K562 (cell line): ENCODE data around the gene SPDEF. TPM values are rescaled to one million over a fixed set of nuclear protein-coding genes. Genes with fewer than 3 reads are reported as not detected.
A peak's percentile ranks its signal among the peaks of the same experiment; 100 is the strongest.

Experiments used
- ATAC-seq: fragments of 200-7000 bp; cut with Tn5 transposase; 3 replicates; pipeline ENCODE4 v1.9.1; 2020; ENCODE audit warnings: moderate library complexity
- BruUV-seq: library from RNA; stranded (reverse); fragments of 400-500 nt; replicated peaks from 2 replicates; lab custom pipeline; 2021; lab: Mats Ljungman, UMichigan
- CTCF ChIA-PET: fragments of 300-600 bp; formaldehyde crosslinking; extraction: SDS; loops from one replicate; lab custom pipeline; 2021; ENCODE audit warnings: low intra/inter-chr PET ratio; lab: Yijun Ruan, JAX
- POLR2A ChIA-PET: fragments of 300-600, 350-650 bp; sonication (Branson Sonifier 250); formaldehyde crosslinking; extraction: SDS; loops from one replicate; lab custom pipeline; 2021; ENCODE audit warnings: antibody characterized with exemption, inconsistent platforms; lab: Yijun Ruan, JAX
- DNase-seq, 4 experiments: peaks; one replicate each; pipeline versions ENCODE4 v3.0.0 to v3.0.0-alpha.2; 2011 to 2018; ENCODE audit warnings: low spot score in 3 of 4, mixed read lengths in 3 of 4; ENCODE audit errors: extremely low read depth in 1 of 4
- FAIRE-seq: peaks from 2 replicates; lab custom pipeline; 2011; peaks lifted over from hg19 to GRCh38; lab: Jason Lieb, UNC
- H2AFZ ChIP-seq: 2 replicates; pipeline ENCODE4 v1.6.0; 2011; ENCODE audit warnings: low read depth, low read length, control low read depth, inconsistent platforms
- H3K27ac ChIP-seq: fragments of 200-600 bp; 3 replicates; pipeline ENCODE4 v1.8.0; 2011; ENCODE audit warnings: low read depth, mild to moderate bottlenecking, control low read depth, inconsistent platforms, low read length, moderate library complexity, mixed read lengths; ENCODE audit errors: extremely low read depth
- H3K27me3 ChIP-seq, 2 experiments: fragments of 300-600 bp in 1 of 2; 2 replicates in 1 of 2; 3 replicates in 1 of 2; pipeline versions ENCODE4 v1.6.0 to v1.8.0; 2011; ENCODE audit warnings: inconsistent platforms in 2 of 2, low read length in 2 of 2, mild to moderate bottlenecking in 1 of 2, mixed read lengths in 1 of 2, moderate library complexity in 1 of 2; ENCODE audit not compliant: control insufficient read depth in 2 of 2, insufficient read depth in 2 of 2
- H3K36me3 ChIP-seq: fragments of 300-600 bp; 3 replicates; pipeline ENCODE4 v1.8.0; 2011; ENCODE audit warnings: mild to moderate bottlenecking, low read length, inconsistent platforms; ENCODE audit not compliant: control insufficient read depth, insufficient read depth
- H3K4me1 ChIP-seq, 2 experiments: fragments of 200-600 bp in 1 of 2; replicated peaks in 1 of 2; 2 replicates in 1 of 2; 3 replicates in 1 of 2; pipeline versions ENCODE4 v1.5.1 to v1.8.0; 2011; ENCODE audit warnings: inconsistent platforms in 2 of 2, low read length in 2 of 2, mild to moderate bottlenecking in 1 of 2, mixed read lengths in 1 of 2, moderate library complexity in 1 of 2; ENCODE audit not compliant: control insufficient read depth in 2 of 2, insufficient read depth in 2 of 2
- H3K4me2 ChIP-seq: 2 replicates; pipeline ENCODE4 v1.6.1; 2011; ENCODE audit warnings: low read length, control low read depth, inconsistent platforms, mixed read lengths; ENCODE audit not compliant: insufficient read depth
- H3K4me3 ChIP-seq: fragments of 200-600 bp; sonication (generic), shearing (Covaris generic); 2 replicates; pipeline ENCODE4 v1.5.1; 2016; ENCODE audit warnings: control low read depth, inconsistent platforms
- H3K79me2 ChIP-seq: fragments of 200-600 bp; 3 replicates; pipeline ENCODE4 v1.8.0; 2011; ENCODE audit warnings: low read length, inconsistent platforms; ENCODE audit not compliant: control insufficient read depth, insufficient read depth
- H3K9ac ChIP-seq, 2 experiments: 2 replicates each; pipeline versions ENCODE4 v1.6.0 to v1.6.1; 2011; ENCODE audit warnings: low read depth in 2 of 2, low read length in 2 of 2, control low read depth in 1 of 2, inconsistent platforms in 1 of 2, mild to moderate bottlenecking in 1 of 2, mixed read lengths in 1 of 2; ENCODE audit not compliant: insufficient read depth in 1 of 2
- H3K9me1 ChIP-seq: one replicate; pipeline ENCODE4 v1.6.0; 2011; ENCODE audit warnings: inconsistent platforms, mild to moderate bottlenecking, low read length, moderate library complexity; ENCODE audit not compliant: control insufficient read depth, insufficient read depth
- H3K9me3 ChIP-seq: replicated peaks from 2 replicates; pipeline ENCODE4 v1.5.1; 2011; ENCODE audit warnings: low read depth, low read length, inconsistent platforms; ENCODE audit not compliant: control insufficient read depth, insufficient read depth
- H4K20me1 ChIP-seq: replicated peaks from 2 replicates; pipeline ENCODE4 v1.6.1; 2011; ENCODE audit warnings: low read length, inconsistent platforms, mixed read lengths; ENCODE audit not compliant: control insufficient read depth, insufficient read depth
- CHCHD3 ChIP-seq: fragments of 250-450 bp; sonication (Bioruptor Pico); IDR thresholded peaks from 2 replicates; pipeline ENCODE4 v2.1.2; 2022; ENCODE audit warnings: mild to moderate bottlenecking
- MCM7 ChIP-seq, 2 experiments: fragments of 450-650 bp; IDR thresholded peaks; 2 replicates each; pipeline ENCODE4 v1.6.1; 2016 to 2018
- POLR3G ChIP-seq: IDR thresholded peaks from 2 replicates; pipeline ENCODE4 v1.6.1; 2011; ENCODE audit not compliant: insufficient read length, insufficient replicate concordance; ENCODE audit errors: extremely low read depth
- TAF1 ChIP-seq: IDR thresholded peaks from 2 replicates; pipeline ENCODE4 v1.6.1; 2011; ENCODE audit warnings: mild to moderate bottlenecking, low read length, moderate library complexity; ENCODE audit not compliant: insufficient read depth, control insufficient read depth, severe bottlenecking; ENCODE audit errors: extremely low read depth
- ZNF764 ChIP-seq: fragments of 250-450 bp; sonication (Bioruptor Pico); IDR thresholded peaks from 2 replicates; pipeline ENCODE4 v1.4.0; 2020; ENCODE audit warnings: low read depth, mild to moderate bottlenecking, moderate library complexity
- WGBS: fragments of 100-300 bp; shearing (Covaris generic); methylation state at CpG from one replicate; pipeline ENCODE4 v1.1.6; 2016; ENCODE audit warnings: low coverage, mixed read lengths; ENCODE audit not compliant: insufficient coverage; ENCODE audit errors: missing lambda C conversion rate; 5-methylcytosine and 5-hydroxymethylcytosine counted together
- in situ Hi-C: fragments of 300-500 bp; cut with MboI; formaldehyde crosslinking; loops from 4 replicates; pipeline ENCODE4 v1.15.0; 2018; ENCODE audit warnings: inconsistent platforms, mixed read lengths
- intact Hi-C: fragments of 100-400 bp; cut with micrococcal nuclease; formaldehyde crosslinking; loops from 2 replicates; pipeline ENCODE4 v1.14.2; 2022
- polyA plus RNA-seq, 8 experiments: library from polyadenylated mRNA; depleted of rRNA in 4 of 8; stranded (reverse) in 5 of 8; unstranded in 3 of 8; fragments of >200 nt; fragmentation: Nextera tagmentation in 2 of 8; fragmentation: Illumina TruSeq in 1 of 8; extraction: Ambion mirVana in 2 of 8; extraction: Trizol in 1 of 8; gene quantifications; 2 replicates each; pipeline versions ENCODE4 v1.2.1 to v1.2.3, GENCODE V29; 2011 to 2014; ENCODE audit warnings: inconsistent platforms in 1 of 8, missing spikeins in 1 of 8
- total RNA-seq, 7 experiments: library from RNA; depleted of rRNA in 6 of 7; stranded (reverse); fragments of >200 nt in 6 of 7; fragmentation: Illumina TruSeq in 2 of 7; extraction: Trizol in 2 of 7; gene quantifications; 2 replicates each; pipeline versions ENCODE4 v1.2.1 to v1.2.3, GENCODE V29; 2011 to 2021; ENCODE audit warnings: low replicate concordance in 1 of 7
- TF ChIP-seq, protein P1 (sequence below): fragments of 250-450 bp; sonication (Bioruptor Pico); IDR thresholded peaks from 2 replicates; pipeline ENCODE4 v1.4.0; 2020; ENCODE audit warnings: mild to moderate bottlenecking, moderate library complexity, borderline replicate concordance

The SPDEF gene
- total and polyA plus RNA-seq, 9 of the 15 experiments (the other 6 are each of a cell fraction or from before 2014, with no cell fraction given): 0.04 to 0.12 (median 0.11) TPM; not detected in 5

DNA sequence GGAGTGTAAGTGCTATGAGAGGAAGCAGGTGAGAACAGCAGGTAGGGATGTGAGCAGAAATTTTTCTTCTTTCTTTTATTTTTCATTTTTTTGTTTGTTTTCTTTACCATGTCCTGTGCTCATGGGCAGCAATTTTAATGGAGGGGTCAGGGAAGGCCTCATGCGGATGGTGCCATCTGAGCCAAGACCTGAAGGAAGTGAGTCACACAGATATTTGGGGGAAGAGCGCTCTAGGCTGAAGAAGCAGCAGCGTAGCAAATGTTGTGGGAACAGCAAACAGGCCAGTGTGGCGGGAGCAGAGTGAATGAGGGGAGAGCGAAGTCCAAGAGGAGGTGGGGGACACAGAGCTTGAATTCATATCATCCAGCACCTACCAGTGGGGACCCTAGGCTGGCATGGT is 12.7 kb downstream of the SPDEF start:
- no peak overlapping the region for H3K27ac ChIP-seq
- FAIRE-seq (no peak), DNase-seq (no peak), ATAC-seq (no peak)
- in situ Hi-C loops (no loop called here), intact Hi-C loops (no loop called here)
- no peaks in the 10 kb centered on the region; the same call in 1 of the 2 replicates for H4K20me1 ChIP-seq
- H3K4me2 ChIP-seq: no peak overlapping the region
- H3K9me1 ChIP-seq: no peaks in the 10 kb centered on the region
- CTCF ChIA-PET: no interaction called here
- no TSS peak for BruUV-seq
- no peaks in the 10 kb centered on the region for H3K36me3 ChIP-seq
- POLR2A ChIA-PET: interaction anchor here (0.6 to 1.6 kb wide), 2 partner anchors 19 to 67 kb away, joined by 3 read pairs; no protein-coding TSS in a partner anchor
- TF ChIP-seq MCM7 (IDR thresholded peaks at IDR 0.05): no peak
- TF ChIP-seq CHCHD3: no peak
- no peak for TF ChIP-seq POLR3G
- 69% methylated on average over 5 of the region's 5 CpGs for WGBS
- no peaks in the 10 kb centered on the region for H3K27me3 ChIP-seq
- H3K9ac ChIP-seq: peak overlapping the region in 1 of 2 experiments; percentile 10; a peak in 1 of 4 replicates
- no peaks in the 10 kb centered on the region for H3K79me2 ChIP-seq
- H2AFZ ChIP-seq: no peak overlapping the region
- H3K4me1 ChIP-seq: peaks cover 24 to 52% of the 10 kb centered on the region in 2 experiments
- no peaks in the 10 kb centered on the region for H3K9me3 ChIP-seq
- no peak overlapping the region for H3K4me3 ChIP-seq

DNA sequence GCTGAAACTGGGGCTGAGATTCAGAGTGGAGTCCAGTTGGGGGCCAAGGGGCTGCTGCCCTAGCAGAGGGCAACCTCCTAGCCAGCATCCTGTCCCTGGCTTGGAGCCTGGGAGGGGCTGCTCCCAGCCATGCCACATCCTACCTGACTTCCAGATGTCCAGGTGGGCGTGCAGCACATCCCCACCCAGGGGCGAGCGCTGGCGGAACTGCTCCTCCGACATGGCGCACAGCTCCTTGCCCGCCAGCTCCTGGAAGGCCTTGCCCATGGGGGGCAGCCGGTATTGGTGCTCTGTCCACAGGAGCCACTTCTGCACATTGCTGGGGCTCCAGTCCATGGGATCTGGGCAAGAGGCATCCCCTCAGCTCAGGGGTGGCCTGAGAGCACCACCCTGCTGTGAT is 15.3 kb downstream of the SPDEF start:
- no peak overlapping the region for H3K4me3 ChIP-seq
- no peaks in the 10 kb centered on the region for H3K9me1 ChIP-seq
- H2AFZ ChIP-seq: no peak overlapping the region
- ChIA-PET CTCF (no interaction called here), POLR2A (no interaction called here)
- no TSS peak for BruUV-seq
- intact Hi-C loops: no loop called here
- DNase-seq (no peak), FAIRE-seq (no peak), ATAC-seq (no peak)
- no peaks in the 10 kb centered on the region for H4K20me1 ChIP-seq
- H3K27ac ChIP-seq: no peak overlapping the region
- no peaks in the 10 kb centered on the region for H3K79me2 ChIP-seq
- H3K36me3 ChIP-seq: no peaks in the 10 kb centered on the region
- no peak overlapping the region for H3K4me2 ChIP-seq
- H3K9me3 ChIP-seq: no peaks in the 10 kb centered on the region
- TF ChIP-seq, protein P1, sequence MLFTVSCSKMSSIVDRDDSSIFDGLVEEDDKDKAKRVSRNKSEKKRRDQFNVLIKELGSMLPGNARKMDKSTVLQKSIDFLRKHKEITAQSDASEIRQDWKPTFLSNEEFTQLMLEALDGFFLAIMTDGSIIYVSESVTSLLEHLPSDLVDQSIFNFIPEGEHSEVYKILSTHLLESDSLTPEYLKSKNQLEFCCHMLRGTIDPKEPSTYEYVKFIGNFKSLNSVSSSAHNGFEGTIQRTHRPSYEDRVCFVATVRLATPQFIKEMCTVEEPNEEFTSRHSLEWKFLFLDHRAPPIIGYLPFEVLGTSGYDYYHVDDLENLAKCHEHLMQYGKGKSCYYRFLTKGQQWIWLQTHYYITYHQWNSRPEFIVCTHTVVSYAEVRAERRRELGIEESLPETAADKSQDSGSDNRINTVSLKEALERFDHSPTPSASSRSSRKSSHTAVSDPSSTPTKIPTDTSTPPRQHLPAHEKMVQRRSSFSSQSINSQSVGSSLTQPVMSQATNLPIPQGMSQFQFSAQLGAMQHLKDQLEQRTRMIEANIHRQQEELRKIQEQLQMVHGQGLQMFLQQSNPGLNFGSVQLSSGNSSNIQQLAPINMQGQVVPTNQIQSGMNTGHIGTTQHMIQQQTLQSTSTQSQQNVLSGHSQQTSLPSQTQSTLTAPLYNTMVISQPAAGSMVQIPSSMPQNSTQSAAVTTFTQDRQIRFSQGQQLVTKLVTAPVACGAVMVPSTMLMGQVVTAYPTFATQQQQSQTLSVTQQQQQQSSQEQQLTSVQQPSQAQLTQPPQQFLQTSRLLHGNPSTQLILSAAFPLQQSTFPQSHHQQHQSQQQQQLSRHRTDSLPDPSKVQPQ (CRISPR knock-in tag): no peak
- TF ChIP-seq TAF1 (no peak), ZNF764 (no peak)
- peaks cover 21 to 57% of the 10 kb centered on the region in 2 experiments for H3K4me1 ChIP-seq
- H3K27me3 ChIP-seq: no peaks in the 10 kb centered on the region
- in situ Hi-C loops: no loop called here
- no peak overlapping the region; a peak in 1 of 4 replicates for H3K9ac ChIP-seq
- WGBS: 56% methylated on average over 8 of the region's 8 CpGs
